CD4-positive, alpha-beta T cell treated with Interleukin-4 for 1 hour (primary cell): ENCODE results near the gene DIPK1B.
A peak's percentile ranks its signal among the peaks of the same experiment; 100 is the strongest.
"Not testable (repeated sequence)": the region's sequence is repeated elsewhere in the genome, so short reads cannot be mapped to it uniquely, and the experiment has no call there.

Experiments used
- DNase-seq, 2 donors: peaks; one replicate each; pipeline ENCODE4 v3.0.0-alpha.2; 2020 to 2022

Gene DIPK1B

GRCh38 chr9:136754626-136755301 lies 42.4 kb downstream of the DIPK1B start:
- DNase-seq = no peak

GRCh38 chr9:136755302-136756133 lies 43.1 kb downstream of the DIPK1B start:
- not testable (repeated sequence) for DNase-seq

GRCh38 chr9:136756134-136756438 lies 43.7 kb downstream of the DIPK1B start:
- no peak for DNase-seq

DNA sequence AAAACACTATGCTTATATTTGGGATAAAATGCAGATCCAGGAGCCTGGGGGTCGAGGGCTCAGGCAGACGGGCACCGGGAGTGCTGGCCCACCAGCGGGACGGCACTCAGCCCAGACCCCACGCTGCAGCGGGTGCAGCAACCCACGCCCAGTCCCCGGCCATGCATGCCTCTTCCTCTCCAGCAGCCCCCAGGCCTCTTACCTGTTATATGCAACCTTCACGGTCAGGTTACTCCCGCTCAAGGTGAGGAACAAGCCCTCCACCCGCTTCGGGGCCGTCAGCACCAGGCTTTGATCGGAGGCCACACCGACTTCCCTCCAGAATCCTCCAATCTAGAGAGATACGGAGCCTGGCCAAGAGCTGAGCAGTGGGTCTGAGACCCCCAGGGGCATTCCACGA lies 44.5 kb downstream of the DIPK1B start:
- no peak for DNase-seq

GRCh38 chr9:136757328-136757727 lies 45.0 kb downstream of the DIPK1B start:
- DNase-seq = no peak

DNA sequence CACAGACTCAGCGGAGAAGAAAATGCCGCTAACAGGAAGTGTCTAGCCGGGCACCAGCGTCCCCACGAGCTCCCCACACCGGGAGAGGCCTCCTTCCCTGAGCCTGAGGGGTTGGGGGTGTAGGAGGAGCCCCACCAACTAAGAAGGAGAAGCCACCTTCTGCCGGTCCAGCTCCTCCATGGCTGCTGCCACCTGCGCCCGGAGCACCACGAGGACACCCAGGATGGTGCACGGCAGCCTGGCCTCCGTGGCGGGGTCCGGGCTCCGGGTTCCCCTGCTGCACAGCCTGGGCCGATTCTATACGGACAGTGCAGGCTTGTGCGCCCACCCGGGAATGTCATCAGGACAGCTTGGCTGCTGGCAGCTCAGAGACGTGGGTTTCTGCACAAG lies 45.4 kb downstream of the DIPK1B start:
- DNase-seq = no peak

- DNase-seq = no peak
These were observed 46.6 kb downstream of the DIPK1B start for GRCh38 chr9:136759001-136759400.

DNA sequence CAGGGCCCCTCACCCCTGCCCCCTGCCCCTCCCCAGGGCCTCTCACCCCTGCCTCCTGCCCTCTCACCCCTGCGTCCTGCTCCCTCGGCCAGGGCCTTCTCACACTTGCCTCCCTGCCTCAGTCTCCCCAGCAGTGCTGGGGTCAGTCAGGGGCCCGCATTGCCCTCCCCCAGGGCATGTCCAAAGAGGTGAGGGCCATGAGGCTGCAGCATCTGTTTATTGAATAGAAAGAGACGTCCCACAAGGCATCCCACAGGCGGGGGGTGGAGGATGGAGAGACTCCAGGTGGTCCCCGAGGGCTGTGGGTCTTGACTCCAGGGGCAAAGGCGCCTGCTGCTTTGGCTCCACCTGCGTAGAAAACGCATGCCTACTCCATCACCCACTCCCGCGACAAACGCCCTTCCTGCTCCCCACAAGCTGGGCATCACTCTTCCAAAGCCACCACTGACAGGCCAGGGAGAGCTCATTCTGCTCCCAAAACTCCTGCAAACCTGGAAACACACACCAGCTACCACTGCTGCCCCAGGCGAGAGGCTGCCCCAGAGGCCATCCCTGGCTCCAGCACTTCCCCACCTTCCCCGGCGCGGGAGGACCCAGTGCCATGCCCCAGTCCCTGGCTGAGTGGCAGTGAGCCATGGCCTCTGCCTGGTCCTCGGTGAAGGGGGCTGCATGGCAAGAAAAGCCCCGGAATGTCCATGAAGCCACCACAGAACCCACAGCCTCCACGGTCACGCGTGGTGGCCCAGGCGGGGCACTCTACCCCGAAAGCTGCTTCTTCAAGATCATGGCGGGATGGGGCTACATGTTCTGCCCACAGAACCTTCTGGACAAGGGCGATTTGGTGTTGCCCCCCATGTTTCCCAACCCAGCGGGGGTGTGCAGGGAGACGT lies 47.3 kb downstream of the DIPK1B start:
- no peak for DNase-seq

DNA sequence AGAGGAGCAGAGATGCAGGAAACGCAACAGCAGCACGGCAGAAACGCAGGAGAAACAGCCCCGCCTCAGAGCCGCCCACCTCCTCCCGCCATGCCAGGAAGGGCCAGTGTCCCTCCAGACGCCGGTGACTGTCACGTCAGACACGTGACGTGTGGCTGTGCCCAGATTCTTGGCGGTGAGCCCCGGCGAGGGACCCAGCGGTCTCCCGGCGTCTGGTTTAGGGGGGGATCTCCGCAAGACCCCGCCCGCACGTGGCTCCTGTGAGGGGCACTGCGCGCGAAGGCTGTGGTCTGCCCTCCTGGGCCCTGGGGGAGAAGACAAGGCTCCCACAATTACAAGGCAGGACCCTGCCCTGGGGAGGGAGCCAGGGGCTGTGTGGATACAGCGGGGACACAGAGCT lies 48.1 kb downstream of the DIPK1B start:
- no peak for DNase-seq

DNA sequence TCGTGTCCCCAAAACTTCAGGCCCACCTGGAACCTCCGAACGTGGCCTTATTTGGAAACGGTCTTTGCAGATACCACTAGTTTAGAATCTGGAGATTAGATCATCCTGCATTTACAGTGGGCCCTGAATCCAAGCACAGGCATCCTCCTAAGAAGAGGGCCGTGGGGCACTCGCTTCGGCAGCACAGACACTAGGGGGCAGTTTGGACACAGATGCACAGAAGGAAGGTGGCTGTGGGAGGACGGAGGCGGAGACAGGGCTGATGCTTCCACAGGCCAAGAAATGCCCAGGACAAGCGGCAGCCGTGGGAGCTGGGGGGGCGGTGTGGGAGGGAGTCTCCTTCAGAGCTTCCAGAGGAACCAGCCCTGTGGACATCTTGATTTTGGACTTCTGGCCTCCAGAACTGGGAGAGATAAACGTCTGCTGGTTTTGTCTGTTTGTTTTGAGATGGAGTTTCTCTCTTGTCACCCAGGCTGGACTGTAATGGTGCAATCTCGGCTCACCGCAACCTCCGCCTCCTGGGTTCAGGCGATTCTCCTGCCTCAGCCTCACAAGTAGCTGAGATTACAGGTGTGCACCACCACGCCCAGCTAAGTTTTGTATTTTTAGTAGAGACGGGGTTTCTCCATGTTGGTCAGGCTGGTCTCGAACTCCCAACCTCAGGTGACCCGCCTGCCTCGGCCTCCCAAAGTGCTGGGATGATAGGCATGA lies 48.6 kb downstream of the DIPK1B start:
- DNase-seq = not testable (repeated sequence)

DNA sequence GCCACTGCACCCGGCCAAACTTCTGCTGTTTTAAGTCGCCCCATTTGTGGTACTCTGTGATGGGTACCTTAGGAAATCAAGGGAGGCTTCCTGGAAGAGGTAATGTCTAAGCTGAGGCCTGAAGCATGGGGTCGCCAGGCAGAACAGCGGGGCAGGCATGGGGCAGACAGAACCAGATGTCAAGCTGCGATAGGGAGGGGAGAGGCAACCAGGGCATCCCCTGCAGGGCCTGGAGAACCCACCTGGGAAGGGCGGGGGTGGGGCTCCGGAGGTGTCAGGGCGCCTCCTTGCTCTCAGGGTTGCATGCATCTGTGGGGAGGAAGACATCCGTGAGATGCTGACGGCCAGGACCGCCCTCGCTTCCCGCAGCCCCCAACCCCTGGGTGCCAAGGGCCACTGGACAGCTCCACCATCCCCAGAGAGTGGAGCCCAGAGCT lies 49.2 kb downstream of the DIPK1B start:
- DNase-seq = no peak

GRCh38 chr9:136762221-136762691 lies 49.9 kb downstream of the DIPK1B start:
- no peak for DNase-seq

- DNase-seq = peak; percentile 36 to 38
These were observed 50.7 kb downstream of the DIPK1B start for GRCh38 chr9:136762915-136763648.

DNA sequence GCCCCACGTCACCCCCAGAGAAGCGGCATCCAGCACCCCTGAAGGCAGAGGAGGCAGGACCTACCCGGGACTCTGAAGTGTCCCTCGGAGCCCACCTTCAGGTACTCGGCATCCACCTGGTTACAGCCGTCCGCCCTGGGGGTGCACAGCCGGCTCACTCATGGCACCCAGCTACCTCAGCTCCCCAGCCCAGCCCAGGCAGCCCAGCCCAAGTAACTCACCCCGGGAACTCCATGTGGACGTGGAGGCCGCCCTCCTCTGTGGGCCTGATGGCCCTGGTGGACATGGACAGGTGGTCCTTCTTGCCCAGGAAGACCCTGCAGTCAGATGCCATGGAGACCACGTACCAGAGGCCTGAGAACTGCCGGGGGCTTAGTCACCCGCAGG lies 51.3 kb downstream of the DIPK1B start:
- DNase-seq = no peak

- no peak for DNase-seq
These were observed 52.0 kb downstream of the DIPK1B start, which contains the start of gene LCN15 for GRCh38 chr9:136764301-136764891. TSS of gene LCN15 (minus strand) at chr9:136764518. CDS start at chr9:136764488, 30 bp downstream.

DNA sequence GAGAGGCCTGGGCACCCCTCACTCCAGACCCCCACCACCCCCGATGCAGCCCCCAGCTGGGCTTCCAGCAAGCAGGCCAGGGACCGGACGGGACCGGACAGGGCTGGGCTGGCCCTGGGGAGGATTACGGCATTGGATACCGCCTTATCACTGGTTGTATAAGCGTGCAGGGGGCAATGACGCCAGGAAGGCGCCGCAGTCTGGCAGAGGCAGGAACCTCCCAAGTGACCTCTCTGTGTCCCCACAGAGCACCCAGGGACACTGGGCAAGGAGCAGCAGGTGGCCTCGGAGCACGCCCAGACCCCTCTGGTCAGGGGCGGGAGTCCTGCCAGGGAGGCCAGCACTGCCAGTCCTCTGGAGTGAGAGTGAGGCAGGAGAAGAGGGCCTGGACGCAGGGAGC lies 52.7 kb downstream of the DIPK1B start:
- DNase-seq = no peak

GRCh38 chr9:136765745-136766409 lies 53.5 kb downstream of the DIPK1B start:
- not testable (repeated sequence) for DNase-seq

GRCh38 chr9:136766410-136767120 lies 54.2 kb downstream of the DIPK1B start:
- peak; percentile 65 to 80 for DNase-seq

GRCh38 chr9:136769710-136770191 lies 57.4 kb downstream of the DIPK1B start:
- DNase-seq = peak; percentile 52 to 58

DNA sequence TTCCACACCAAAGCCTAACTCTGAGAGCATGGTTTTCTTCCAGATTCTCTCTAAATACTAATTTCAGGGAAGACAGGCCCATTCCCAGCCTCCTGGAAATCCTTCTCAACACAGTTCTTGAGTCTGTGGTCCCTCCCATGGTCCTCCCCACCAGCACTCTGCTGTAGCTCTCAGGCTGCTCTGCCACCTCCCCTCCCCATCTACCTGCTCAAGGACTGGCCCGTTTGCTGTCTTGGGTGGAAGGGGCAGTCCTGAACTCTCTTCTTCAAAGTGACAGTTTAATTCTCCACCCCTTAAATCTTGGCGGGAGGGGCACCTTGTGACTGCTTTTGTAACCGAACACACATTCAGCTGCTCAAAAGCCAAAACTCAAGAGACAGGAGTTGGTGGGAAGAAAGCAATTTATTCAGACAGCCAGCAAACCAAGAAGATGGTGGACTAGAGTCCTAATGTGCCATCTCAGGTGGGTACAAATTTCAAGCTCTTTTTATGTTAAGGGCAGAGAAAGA lies 59.6 kb downstream of the DIPK1B start:
- DNase-seq = no peak
